Stimulated activated CD8-positive, alpha-beta memory T cell treated with anti-CD3 and anti-CD28 coated beads, Interleukin-7, amount 100 ng/mL, for 48 hours (primary cell): ENCODE measurements around the gene LAMB3.

ENCODE experiments used
- DNase-seq, 2 donors: peaks; one replicate each; pipeline ENCODE4 v3.0.0-alpha.2; 2020; ENCODE audit warnings: low read depth in 1 of 2; ENCODE audit errors: extremely low read depth in 1 of 2

Gene LAMB3

GRCh38 chr1:209601809-209602657, 50.2 kb downstream of the LAMB3 start:
- DNase-seq: no peak

DNA sequence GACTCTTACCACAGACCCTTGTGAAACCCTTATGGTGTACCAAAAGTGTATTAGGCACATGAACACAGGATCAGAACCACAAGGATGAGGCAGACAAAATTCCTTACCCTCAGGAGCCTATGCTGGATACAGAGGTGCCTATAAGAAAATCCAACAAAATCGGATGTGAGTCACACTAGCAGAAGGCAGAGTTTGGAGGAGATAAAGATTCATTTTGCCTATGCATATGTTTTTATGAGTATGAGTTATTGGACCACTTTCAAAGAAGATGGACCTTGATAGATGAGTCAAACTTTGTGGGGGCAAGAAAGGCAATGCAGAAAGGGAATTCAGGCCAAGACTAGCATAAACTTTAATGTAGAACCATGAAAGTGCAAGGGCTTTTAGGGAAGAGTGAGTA, 51.7 kb downstream of the LAMB3 start:
- DNase-seq: no peak

- no peak for DNase-seq
Observed at GRCh38 chr1:209598227-209598626, 54.0 kb downstream of the LAMB3 start.

DNA sequence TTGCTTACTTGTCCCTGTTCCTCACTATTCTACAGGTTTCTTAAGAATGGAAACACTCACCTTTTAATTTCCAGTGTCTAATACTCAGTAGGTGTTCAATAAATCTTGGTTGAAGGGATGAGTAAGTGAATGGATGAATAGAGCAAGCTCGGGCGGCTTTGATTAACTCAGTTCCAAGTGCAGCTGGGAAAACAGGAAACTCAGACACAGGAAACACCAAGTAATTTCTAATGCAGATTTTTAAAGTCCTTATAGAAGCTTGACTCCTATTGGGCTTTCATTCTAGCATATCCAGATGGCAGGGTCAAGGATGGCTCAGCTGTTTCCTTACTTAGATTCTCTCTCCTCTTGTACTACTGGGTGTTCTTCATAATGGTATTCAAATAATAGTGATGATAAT, 54.7 kb downstream of the LAMB3 start:
- no peak for DNase-seq

- no peak for DNase-seq
Observed at GRCh38 chr1:209595599-209596285, 56.5 kb downstream of the LAMB3 start.

- DNase-seq: no peak
Observed at GRCh38 chr1:209595028-209595427, 57.2 kb downstream of the LAMB3 start.

GRCh38 chr1:209594440-209594839, 57.8 kb downstream of the LAMB3 start:
- no peak for DNase-seq

- DNase-seq: no peak
Observed at GRCh38 chr1:209593747-209594146, 58.5 kb downstream of the LAMB3 start.

DNA sequence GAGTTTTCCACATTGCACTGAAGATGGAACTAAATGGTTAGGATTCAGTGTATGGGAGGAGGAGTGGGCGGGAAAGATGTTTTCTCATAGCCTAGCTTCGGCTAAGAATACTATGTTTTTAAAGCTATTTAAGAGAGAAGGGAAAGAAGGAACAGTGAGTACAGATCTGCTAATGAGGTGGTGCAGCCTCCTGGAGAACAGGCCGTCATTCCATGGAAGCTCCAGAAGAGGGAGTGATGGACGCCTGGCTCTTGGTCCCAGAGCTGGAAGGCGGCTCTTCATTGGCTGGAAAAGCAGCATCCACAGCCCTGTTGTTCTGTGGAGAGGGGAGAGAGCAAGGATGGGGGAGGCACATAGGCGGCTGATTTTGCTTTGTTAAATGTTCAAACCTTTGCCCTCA, 61.8 kb downstream of the LAMB3 start:
- DNase-seq: no peak

DNA sequence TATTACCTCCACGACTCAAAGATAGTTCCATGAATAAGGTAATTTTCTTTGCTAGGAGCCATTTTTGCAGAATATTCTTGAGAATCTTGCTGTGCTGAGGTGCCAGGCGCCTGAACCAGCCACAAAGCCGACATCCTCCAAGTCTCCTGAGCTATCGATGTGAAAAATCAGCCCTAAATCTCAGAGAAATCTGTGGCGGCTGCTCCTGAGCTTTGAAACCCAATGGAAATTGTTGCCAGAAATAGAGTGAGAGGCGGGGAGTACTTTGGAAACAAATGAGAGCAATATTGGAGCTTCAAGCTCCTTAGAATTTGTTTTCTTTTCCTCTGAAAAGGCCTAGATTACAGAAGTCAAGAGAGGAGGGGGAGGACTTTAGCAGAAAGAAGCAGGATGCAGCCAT, 62.4 kb downstream of the LAMB3 start:
- DNase-seq: no peak

GRCh38 chr1:209589440-209589839, 62.8 kb downstream of the LAMB3 start:
- DNase-seq: no peak

- DNase-seq: no peak
Observed at GRCh38 chr1:209587789-209588188, 64.4 kb downstream of the LAMB3 start.

GRCh38 chr1:209586221-209586740, 65.9 kb downstream of the LAMB3 start:
- DNase-seq: no peak

GRCh38 chr1:209585672-209586071, 66.6 kb downstream of the LAMB3 start:
- no peak for DNase-seq

DNA sequence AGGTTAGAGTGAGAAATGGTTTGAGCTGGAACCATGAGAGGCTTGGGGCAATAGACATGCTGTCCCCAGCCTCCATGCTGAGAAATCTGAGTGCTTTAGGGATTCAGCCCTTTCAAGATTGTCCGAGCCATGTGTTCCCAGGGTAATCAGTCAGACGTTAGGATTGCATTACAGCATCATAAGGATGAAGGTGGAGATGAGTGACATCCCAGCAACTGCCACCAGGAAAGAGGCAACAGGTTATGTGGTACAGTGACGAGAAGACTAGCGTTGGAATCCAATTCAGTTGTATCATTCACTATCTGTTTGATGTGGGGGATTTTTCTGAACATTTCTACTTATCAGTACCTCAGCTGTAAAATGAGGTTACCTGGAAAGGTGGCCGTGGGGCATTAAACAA, 67.0 kb downstream of the LAMB3 start:
- no peak for DNase-seq

DNA sequence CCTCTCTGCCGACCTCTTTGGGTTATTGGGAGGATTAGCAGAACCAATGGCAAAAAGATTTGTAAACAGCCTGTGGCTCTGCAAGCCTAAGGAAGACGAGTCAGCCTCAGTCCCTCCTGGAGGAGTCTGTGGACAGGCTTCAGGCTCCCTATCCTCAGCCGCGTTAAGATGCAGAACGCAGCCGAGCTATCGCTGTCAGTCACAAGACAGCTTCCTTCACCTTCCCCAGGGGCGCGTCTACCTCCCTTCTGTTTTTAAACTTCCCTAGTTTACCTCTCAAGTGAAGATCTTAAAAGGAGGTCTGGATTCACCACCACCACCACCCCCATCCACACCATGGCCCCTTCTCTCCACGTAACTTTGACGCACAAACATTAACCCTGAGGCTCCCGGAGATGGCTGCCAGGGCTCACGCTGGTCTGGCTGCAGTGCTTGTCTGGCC, 68.0 kb downstream of the LAMB3 start:
- no peak for DNase-seq

DNA sequence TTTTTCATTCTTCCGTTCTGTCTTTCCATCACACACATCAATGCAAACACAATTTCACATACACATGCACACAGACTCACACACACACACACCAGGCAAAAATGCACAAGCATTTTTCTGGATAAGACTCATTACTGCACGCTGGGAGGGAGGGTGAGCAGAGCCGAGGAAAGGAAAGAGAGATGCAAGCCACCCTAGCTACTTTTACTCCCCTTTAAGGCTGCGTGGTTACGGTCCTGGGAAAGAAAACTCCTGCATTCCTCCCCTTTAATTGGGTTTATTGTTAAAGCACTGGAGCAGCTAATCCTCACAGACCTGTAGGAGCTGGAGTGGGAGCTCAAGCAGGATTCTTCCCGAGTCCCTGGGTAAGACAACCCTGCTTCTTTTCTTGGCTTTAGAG, 68.8 kb downstream of the LAMB3 start, which contains the start of gene CAMK1G:
CAMK1G (plus strand) TSS at position 307 of the 400 bp plus-strand sequence. CDS start 11,270 bp downstream, outside the sequence.
- DNase-seq: no peak

DNA sequence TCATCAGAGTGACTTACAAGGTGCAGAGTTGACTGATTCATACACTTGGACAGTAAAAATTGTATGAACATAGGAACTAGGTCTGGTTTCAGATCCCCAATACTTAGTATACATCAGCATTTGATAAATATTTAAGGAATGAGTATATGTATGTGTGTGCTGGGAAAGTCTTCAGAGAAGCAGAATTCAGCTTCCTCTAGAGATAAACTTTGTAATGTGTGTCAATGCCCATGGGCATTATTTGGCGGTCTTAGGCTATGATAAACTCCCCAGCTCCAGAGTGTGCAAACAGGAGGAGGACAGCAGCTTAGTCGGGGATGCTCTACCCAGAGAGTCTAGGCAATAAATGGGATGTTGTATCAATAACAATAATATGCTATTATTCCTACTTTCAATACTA, 71.6 kb downstream of the LAMB3 start:
- no peak for DNase-seq

DNA sequence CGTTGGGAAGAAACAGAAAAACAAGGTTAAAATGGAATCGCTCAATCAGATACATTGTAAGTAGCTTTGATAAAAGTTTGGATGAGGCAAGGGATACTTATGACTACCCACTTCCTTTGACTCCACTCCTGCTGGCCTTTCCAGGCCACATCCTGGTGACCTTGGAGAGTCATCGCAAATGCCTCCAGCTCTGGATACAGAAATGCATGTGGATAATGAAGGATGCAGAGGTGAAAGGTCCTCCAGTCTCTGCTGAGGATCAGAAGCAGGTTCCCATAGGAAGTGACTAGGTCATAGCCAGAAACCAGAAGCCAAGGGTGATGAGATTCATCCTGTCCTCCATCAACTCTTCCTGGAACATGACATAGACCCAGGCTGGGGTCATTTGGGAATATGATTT, 74.9 kb downstream of the LAMB3 start:
- no peak for DNase-seq

- peak; percentile 19 to 49 for DNase-seq
Observed at GRCh38 chr1:209576392-209577197, 75.6 kb downstream of the LAMB3 start.

DNA sequence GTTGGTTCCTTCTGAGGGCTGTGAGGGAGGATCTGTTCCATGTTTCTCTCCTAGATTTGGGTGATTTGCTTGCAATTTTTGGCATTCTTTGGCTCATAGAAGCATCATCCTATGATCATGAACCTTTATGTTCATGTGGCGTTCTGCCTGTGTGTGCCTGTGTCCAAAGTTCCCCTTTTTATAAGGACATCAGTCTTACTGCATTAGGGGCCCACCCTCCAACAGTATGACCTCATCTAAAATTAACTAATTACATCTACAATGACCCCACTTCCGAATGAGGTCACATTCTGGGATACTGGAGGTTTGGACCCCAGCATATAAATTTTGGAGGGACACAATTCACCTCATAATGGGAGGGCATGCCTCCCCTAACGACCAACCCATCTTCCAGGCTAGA, 81.5 kb downstream of the LAMB3 start:
- DNase-seq: no peak
